ENCODE data around the gene CA6. TPM values are rescaled to one million over a fixed set of nuclear protein-coding genes. Genes with fewer than 3 reads are reported as not detected.
"Not testable (repeated sequence)": the region's sequence is repeated elsewhere in the genome, so short reads cannot be mapped to it uniquely, and the experiment has no call there.

CA6 gene
- total RNA-seq, 1 donor, result not detected

GRCh38 chr1:8926707-8927694, 18.7 kb upstream of the CA6 start:
- DNase-seq (ENCODE audit: low read depth in 2 of 3, low spot score in 2 of 3), result no peak

GRCh38 chr1:8930116-8930515, 15.6 kb upstream of the CA6 start:
- no peak for DNase-seq (ENCODE audit: low read depth in 2 of 3, low spot score in 2 of 3)

DNA sequence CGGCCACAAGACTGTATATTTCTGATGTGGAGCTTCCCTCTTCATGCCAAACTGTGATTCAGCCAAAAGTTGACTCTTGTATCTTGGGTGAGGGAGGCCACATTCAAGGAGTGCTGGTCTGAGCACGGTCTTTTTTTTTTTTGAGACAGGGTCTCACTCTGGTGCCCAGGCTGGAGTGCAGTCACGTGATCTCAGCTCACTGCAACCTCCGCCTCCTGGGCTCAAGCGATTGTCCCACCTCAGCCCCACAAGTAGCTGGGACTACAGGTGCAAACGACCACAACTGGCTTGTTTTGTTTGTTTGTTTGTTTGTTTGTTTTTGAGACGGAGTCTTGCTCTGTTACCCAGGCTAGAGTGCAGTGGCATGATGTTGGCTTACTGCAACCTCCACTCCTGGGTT, 8.6 kb upstream of the CA6 start:
- not testable (repeated sequence) for DNase-seq (ENCODE audit: low read depth in 2 of 3, low spot score in 2 of 3)

DNA sequence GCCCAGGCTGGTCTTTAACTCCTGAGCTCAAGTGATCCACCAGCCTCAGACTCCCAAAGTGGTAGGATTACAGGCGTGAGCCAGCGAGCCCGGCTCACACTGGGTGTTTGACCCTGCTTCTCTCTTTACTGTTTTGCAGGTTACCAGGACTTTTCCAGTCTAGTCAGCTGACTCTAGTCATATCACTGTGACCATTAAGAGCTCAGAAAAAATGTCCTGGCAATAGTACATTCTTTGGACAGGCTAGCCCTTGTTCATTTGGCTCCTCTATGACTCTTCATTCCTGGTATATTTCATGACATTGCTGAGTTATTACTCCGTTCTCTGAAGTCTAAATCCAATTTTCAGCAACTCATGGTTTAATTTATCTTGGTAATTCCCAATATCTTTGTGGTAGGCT, 8.0 kb upstream of the CA6 start:
- no peak for DNase-seq (ENCODE audit: low read depth in 2 of 3, low spot score in 2 of 3)

DNA sequence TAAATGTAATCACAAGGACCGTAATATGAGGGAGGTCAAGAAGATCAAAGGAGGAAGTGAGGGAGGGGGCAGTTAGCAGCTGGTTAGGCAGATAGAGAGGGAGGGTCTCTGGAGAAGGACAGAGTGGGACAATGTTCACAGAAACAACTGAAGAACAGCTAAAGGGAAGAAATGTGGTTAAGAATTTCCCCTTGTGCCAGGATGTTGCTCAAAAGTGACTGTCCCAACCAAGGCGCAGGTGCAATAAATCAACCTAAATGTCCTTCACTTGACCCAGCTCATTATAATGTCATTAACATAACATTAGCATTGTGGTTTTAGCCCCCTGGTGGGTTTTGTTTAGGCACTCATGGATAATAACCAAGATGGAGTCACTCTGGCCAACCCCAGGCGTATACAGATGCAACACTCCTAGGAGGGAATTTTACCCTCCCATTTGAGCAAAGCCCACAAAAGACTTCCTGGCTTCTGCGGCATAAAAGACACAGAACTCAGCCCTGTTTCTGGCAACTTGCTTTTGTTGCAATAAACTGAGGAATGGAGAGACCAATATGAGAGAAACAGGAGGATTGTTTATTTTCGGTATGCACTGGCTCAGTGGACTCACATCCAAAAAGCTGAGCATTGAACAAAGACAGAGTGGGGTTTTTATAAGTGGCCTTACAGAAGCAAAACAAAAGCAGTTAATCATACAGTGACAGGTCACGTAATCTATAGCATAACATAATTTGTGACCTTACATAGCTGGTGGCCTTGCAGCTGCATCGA, 7.3 kb upstream of the CA6 start:
- DNase-seq (ENCODE audit: low read depth in 2 of 3, low spot score in 2 of 3), result peak in 2 of 3 donors; percentile 33 to 46

GRCh38 chr1:8939000-8939265, 6.7 kb upstream of the CA6 start:
- no peak for DNase-seq (ENCODE audit: low read depth in 2 of 3, low spot score in 2 of 3)

GRCh38 chr1:8939362-8939995, 6.2 kb upstream of the CA6 start:
- DNase-seq (ENCODE audit: low read depth in 2 of 3, low spot score in 2 of 3), result no peak

DNA sequence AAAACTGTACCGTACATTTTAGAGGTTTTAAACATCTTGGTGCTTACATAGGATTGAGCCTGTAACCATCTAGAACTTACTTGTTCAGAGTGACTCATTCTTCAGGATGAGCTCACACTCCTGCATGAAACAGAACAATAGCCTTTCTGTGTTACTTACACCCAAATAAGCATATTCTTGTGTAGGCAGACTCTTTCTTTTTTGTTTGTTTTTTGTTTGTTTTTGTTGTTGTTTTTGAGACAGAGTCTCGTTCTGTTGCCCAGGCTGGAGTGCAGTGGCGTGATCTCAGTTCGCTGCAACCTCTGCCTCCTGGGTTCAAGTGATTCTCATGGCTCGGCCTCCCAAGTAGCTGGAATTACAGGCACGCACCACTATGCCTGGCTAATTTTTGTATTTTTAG, 3.8 kb upstream of the CA6 start:
- DNase-seq (ENCODE audit: low read depth in 2 of 3, low spot score in 2 of 3), result no peak

- DNase-seq (ENCODE audit: low read depth in 2 of 3, low spot score in 2 of 3), result no peak
Observed at GRCh38 chr1:8943498-8944405, 1.9 kb upstream of the CA6 start.

DNA sequence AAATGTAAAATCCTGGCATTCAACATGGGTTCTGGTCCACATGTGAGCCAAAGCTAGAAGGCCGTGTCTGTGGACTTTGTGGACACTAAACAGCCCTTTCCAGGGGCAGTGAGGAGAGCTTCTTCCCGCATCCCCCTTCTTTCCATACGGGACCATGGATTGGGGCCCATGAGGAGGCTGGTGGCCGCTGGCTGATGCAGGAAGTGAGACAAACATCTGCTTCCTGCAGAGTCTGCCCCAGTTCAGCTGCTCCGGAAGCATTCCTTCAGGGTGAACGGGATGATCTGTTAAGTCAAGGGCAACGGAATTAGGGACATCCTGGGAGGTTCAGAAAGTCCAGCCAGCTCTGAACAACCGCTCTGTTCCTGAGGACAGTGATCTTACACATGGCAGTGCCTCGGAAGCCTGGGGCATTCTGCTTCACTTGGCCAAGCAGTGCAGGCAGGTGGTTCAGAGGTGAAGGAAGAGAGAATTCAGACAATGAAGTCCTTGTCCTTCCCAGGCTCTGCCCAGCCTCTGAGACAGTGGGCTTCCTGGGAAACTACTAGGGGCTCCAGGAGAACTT, 1.5 kb downstream of the CA6 start:
- DNase-seq (ENCODE audit: low read depth in 2 of 3, low spot score in 2 of 3), result peak in 1 of 3 donors; percentile 23

- no peak for DNase-seq (ENCODE audit: low read depth in 2 of 3, low spot score in 2 of 3)
Observed at GRCh38 chr1:8950309-8950708, 4.6 kb downstream of the CA6 start.

DNA sequence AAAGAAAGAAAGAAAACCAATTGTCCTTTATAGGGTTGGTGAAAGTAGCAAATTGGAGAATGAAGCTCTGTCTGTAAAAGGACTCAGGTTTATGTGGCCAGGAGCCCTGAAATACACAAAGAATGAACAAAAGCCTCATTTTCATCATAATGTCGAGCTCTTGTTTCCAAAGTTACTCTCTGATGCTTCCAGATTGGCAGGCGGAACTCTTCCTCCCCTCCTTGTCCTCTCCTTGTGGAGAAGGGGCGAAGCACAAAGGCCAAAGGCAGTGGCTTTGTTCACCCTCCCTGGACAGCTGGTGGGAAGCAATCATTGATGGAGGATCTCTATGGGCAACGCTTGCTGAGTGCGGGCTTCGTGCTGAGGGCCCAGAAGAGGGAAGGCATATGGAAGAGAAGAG, 5.6 kb downstream of the CA6 start:
- no peak for DNase-seq (ENCODE audit: low read depth in 2 of 3, low spot score in 2 of 3)

GRCh38 chr1:8955406-8955805, 9.7 kb downstream of the CA6 start:
- DNase-seq (ENCODE audit: low read depth in 2 of 3, low spot score in 2 of 3), result no peak

GRCh38 chr1:8956461-8957349, 11.0 kb downstream of the CA6 start:
- no peak for DNase-seq (ENCODE audit: low read depth in 2 of 3, low spot score in 2 of 3)

- peak in 2 of 3 donors; percentile 51 to 68 for DNase-seq (ENCODE audit: low read depth in 2 of 3, low spot score in 2 of 3)
Observed at GRCh38 chr1:8962812-8963530, 17.3 kb downstream of the CA6 start.

DNA sequence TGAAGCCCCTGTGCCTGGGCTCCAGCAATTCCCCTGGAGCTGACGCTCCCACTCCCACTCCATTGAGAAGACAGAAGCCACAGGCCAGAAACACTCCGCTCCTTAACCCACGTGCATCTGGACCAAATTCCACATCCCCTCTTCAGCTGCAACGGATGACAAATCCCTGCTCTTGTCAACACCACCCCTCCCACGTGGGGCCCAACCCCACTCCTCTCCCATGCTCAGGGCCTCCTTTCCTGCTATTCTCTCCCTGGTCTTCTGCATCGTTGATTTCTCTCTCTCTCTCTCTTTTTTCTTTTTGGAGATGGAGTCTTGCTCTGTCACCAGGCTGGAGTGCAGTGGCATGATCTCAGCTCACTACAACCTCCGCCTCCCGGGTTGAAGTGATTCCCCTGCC, 18.3 kb downstream of the CA6 start:
- no peak for DNase-seq (ENCODE audit: low read depth in 2 of 3, low spot score in 2 of 3)

GRCh38 chr1:8965121-8965820, 19.6 kb downstream of the CA6 start:
- DNase-seq (ENCODE audit: low read depth in 2 of 3, low spot score in 2 of 3), result no peak

DNA sequence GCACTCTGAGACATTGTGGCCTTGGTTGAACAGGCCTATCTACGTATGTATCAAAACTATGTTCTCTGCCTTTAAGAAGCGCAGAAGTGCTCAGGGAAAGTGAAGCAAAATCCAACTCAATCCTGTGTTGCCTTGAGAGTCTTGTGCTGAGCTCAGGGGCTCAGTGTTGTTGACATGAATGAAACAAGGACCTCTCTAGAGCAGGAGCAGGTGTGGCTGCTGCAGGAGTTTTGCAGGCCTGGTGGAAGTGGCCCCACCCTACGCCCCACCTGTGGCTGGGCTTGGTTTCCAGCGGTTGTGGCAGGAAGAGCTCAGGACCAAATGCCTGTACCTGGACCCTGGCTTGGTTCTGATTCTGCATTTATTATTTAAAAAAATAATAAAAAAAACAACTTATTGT, 20.9 kb downstream of the CA6 start:
- no peak for DNase-seq (ENCODE audit: low read depth in 2 of 3, low spot score in 2 of 3)
